CD4-positive, alpha-beta T cell treated with Interleukin-2 at 100 ng/mL for 4 hours (primary cell): ENCODE data around the gene RAB6A.

Experiments
- DNase-seq: peaks from one replicate; pipeline ENCODE4 v3.0.0-alpha.2; 2020; ENCODE audit warnings: low spot score

The RAB6A gene

DNA sequence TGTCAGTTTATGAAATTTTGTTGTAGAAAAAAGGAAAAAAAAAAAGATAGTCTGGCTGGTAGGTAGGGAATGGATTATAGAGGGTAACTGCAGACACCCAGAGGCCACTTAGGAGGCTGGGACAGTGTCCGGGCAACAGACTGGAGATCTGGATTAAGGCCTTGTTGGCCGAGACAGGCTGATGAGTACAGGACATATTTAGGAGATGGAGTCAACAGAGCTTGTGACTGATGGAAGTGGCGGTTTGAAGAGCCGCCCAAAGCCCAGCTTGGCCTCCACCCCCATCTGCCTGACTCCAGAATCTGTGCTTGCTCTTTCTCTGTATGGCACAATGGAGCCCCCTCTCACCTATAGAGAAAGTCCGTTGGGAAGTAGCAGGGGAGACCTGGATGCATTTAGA lies 106.9 kb downstream of the RAB6A start:
- no peak for DNase-seq

DNA sequence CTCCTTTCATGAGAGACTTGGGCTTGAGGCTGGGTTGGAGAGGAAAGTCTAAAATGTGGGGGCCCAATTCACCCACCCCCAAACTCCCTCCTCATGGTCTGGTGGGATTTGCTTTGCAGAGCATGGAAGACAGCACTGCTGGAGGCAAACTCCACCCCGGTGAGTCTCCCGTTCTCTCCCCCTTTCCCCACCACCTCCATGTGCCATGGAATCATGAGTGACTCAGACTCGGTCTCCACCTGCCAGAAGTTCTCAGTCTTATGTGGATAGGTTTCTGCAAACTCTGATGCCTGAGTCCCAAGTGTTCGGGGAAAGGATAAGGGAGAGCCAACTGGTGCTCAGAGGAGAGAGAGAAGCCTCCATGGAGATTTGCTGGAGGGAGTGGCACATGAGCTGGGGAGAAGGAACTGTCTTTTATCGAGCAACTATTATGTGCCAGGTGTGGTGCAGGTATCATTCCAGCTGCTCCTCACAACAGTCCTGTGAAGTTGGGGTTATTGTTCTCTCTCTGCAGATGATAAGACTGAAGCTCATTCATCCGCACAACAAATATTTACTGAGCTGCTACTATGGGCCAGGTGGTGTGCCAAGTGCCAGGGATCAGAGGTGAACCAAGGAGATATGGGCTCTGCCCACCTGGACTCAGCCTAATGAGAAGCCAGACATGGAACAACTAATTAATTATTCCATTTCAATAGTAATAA lies 107.9 kb downstream of the RAB6A start:
- no peak for DNase-seq

- DNase-seq = no peak
Observed at GRCh38 chr11:73652046-73652730, 108.7 kb downstream of the RAB6A start.

DNA sequence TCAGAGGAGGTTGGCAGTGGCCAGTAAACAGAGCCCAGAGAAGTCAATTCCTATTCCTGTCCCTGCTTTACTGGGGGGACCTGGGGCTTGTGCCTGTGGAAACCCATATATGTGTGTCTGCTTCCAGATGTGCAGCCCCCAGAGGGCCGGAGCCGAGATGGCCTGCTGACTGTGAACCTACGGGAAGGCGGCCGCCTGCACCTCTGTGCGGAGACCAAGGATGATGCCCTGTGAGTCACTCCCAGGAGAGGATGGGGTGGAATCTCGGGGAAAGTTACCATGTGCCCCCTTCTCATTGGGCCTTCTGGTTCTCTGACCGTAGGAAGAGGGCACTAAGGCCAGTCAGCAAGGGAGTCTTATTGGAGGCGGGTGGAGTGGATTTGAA lies 109.2 kb downstream of the RAB6A start:
- DNase-seq = no peak

- no peak for DNase-seq
Observed at GRCh38 chr11:73651252-73651651, 109.6 kb downstream of the RAB6A start.

- no peak for DNase-seq
Observed at GRCh38 chr11:73650400-73650799, 110.5 kb downstream of the RAB6A start.

DNA sequence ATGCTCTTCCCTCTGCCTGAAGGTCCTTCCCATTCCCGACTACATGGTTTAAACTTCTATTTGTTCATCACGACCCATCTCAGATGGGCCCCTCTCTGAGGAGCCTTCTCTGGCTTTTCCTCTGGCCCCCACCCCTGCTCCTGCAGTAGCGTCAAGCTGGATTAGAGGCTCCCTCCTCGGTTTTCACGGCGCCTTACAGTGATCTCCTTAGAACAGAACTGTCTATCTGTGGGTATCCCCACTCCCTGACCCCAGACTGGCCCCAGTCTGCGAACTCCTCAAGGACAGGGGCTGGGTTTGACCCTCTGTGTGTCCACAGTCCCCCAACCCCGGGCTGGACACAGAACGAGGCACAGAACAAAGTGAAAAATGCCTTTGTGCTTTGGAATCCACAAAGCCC lies 111.7 kb downstream of the RAB6A start:
- no peak for DNase-seq

- no peak for DNase-seq
Observed at GRCh38 chr11:73648571-73649046, 112.3 kb downstream of the RAB6A start.

DNA sequence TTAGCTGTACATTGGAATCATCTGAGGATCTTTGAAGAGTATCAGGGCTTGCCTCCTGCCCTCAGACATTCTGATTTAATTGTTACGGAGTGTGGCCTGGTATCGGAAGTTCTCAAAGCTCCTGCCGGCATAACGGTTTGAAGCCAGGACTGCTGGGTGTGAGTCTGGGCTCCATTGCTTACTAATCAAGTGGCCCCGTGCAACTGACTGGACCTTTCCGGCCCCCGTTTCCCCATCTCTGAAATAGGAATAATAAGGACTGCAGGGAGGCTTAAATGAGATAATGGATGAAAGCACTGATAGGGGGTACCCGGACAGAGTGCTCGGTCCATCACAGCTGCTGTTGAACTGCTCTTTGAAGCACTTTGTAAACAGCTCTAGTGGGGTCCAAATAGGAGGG lies 112.8 kb downstream of the RAB6A start:
- no peak for DNase-seq

- peak; percentile 95 for DNase-seq
Observed at GRCh38 chr11:73647459-73648100, 113.3 kb downstream of the RAB6A start.

- no peak for DNase-seq
Observed at GRCh38 chr11:73645972-73646631, 114.8 kb downstream of the RAB6A start, which contains the start of gene PLEKHB1. Gene PLEKHB1 (plus strand): TSS chr11:73646581. CDS start chr11:73646609, 28 bp downstream.

- no peak for DNase-seq
Observed at GRCh38 chr11:73645121-73645969, 115.5 kb downstream of the RAB6A start.

DNA sequence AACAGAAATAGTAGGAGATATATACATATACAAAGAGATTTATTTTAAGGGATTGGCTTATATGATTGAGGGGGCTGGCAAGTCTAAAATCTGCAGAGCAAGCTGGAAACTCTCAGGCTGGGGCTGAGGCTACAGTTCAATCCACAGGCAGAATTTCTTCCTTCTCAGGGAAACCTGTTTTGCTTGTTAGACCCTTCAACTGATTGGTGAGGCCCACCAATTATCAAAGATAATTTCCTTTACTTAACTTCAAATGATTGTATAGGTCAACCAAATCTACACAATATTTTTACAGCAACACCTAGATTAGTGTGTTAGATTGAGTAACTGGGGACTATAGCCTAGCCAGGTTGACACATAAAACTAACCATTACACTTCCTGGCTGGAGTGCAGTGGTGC lies 119.2 kb downstream of the RAB6A start:
- DNase-seq = no peak

GRCh38 chr11:73640592-73640991 lies 120.3 kb downstream of the RAB6A start:
- DNase-seq = no peak

DNA sequence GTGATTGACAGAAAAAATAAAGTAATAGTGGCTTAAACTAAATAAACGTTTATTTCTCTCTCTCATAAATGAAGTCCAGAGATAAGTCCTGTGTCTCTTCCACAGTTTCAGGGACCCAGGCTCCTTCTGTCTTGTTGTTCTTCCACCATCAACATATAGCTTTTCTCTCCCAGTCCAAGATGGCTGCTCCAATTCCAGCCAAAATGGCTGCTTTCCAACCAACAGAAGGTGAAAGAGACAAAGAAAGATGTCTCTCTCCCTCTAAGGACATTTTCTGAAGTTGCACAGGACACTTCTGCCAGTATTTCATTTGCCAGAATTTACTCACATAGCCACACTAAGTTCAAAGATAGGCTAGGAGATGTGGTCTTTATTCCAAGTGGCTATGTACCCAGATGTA lies 123.9 kb downstream of the RAB6A start:
- no peak for DNase-seq

DNA sequence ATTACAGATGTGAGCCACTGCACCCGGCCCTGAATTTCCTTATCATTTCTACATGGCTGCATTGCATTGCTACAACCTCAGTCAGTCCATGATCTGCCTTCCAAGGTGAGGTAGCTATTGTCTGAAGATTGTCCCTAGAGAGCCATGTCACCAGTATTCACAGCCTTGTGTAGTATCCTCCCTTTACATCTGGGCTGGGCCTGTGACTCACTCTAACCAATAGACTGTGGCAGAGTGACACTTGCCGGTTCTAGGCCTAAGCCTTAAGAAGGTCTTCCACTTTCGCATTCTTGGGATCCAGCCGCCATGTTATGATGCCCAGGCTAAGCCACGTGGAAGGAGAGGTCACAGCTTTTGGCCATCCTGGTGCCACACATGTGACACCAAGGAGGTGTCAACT lies 124.6 kb downstream of the RAB6A start:
- no peak for DNase-seq

DNA sequence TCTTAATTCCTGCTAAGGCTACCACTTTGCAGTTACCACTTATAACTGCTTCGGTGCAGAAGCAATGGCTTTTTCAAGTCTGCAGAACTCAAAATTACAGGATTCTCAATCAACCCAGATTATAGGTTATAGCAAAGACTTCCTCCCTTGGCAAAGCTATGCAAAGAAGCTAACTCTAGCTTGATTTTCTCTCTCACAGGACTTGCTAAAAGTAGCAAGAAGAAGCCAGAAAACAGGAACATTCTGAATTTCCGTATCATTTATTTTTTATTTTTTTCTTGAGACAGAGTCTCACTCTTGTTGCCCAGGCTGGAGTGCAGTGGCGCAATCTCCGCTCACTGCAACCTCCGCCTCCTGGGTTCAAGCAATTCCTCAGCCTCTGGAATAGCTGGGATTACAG lies 125.2 kb downstream of the RAB6A start:
- DNase-seq = no peak

GRCh38 chr11:73633999-73634398 lies 126.9 kb downstream of the RAB6A start:
- DNase-seq = no peak

DNA sequence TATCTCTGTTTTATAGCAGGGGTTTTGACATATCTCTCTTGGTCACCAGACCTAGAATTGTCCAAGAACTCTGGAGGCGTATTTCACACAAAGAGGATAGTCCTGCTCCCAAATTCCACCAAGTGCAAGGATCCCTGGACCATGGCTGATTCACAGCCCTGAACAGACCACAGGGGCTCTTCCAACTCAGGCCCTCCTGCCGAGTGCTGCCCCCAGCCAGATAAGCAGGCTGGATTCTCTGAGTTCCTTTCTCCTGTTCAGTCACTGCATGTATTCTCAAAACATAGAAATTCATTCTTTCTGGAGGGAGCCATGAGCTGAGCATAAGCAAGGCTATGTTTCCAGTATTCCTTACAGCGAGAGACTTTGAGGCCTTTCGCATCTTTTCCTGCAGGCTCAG lies 127.9 kb downstream of the RAB6A start:
- DNase-seq = no peak

DNA sequence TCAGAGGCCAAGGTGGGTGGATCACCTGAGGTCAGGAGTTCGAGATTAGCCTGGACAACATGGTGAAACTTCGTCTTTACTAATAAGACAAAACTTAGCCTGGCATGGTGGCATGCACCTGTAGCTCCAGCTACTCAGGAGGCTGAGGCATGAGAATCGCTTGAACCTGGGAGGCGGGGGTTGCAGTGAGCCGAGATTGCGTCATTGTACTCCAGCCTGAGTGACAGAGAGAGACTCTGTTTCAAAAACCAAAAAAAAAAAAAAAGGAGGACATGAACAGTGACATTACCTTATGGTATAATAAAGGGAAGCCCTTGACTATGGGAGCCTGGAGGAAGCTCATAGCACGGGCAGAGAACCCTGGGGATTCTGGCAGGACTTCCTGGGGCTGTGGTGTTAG lies 131.0 kb downstream of the RAB6A start:
- no peak for DNase-seq

DNA sequence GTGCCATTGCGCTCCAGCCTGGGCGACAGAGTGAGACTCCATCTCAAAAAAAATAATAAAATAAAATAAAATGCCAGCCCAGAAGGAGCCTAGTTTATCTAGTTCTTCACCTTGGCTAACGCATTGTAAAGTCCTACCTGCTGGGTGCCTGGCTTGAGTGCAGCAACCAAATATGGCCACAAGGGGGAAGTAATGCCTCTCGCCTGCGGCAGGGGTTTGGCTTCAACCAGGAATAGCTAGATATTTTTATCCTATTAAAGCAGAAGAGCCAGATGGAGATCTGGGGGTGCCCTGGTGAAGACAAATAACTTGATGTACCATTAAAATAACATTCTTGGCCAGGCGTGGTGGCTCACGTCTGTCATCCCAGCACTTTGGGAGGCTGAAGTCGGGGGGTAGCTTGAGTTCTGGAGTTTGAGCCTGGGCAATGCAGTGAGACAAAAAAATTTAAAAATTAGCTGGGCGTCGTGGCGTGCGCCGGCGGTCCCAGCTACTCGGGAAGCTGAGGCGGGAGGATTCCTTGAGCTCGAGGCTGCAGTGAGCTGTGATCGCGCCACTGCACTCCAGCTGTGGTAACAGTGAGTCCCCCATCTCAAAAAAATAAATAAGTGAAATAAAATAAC lies 135.1 kb downstream of the RAB6A start:
- peak; percentile 73 for DNase-seq
